Mesendoderm (in vitro differentiated cells): Measurements from ENCODE around the gene SRGN.

Experiments
- DNase-seq: peaks from one replicate; pipeline ENCODE4 v3.0.0; 2013
- H2AK5ac ChIP-seq: 2 replicates; pipeline ENCODE4 v1.6.1; 2013; ENCODE audit warnings: low read length, inconsistent platforms
- H2BK120ac ChIP-seq: 2 replicates; pipeline ENCODE4 v1.6.1; 2013; ENCODE audit warnings: low read depth, mild to moderate bottlenecking, low read length, moderate library complexity, mixed read lengths
- H2BK15ac ChIP-seq: replicated peaks from 2 replicates; pipeline ENCODE4 v1.6.1; 2013; ENCODE audit warnings: low read depth, mild to moderate bottlenecking, moderate library complexity
- H2BK5ac ChIP-seq: 2 replicates; pipeline ENCODE4 v1.6.1; 2013; ENCODE audit warnings: low read length, inconsistent platforms
- H3K18ac ChIP-seq: 2 replicates; pipeline ENCODE4 v1.6.1; 2013; ENCODE audit warnings: mild to moderate bottlenecking, low read length, mixed read lengths
- H3K23ac ChIP-seq: one replicate; pipeline ENCODE4 v1.6.1; 2013; ENCODE audit warnings: low read length
- H3K27ac ChIP-seq: 2 replicates; pipeline ENCODE4 v1.5.1; 2013; ENCODE audit warnings: low read depth, mild to moderate bottlenecking, inconsistent platforms, low read length, moderate library complexity
- H3K27me3 ChIP-seq: 2 replicates; pipeline ENCODE4 v1.6.1; 2013; ENCODE audit warnings: low read length, control low read depth, mild to moderate bottlenecking, inconsistent platforms; ENCODE audit not compliant: insufficient read depth, poor library complexity
- H3K36me3 ChIP-seq: 2 replicates; pipeline ENCODE4 v1.6.1; 2013; ENCODE audit warnings: low read length, inconsistent platforms; ENCODE audit not compliant: control insufficient read depth, insufficient read depth
- H3K4ac ChIP-seq: one replicate; pipeline ENCODE4 v1.6.1; 2013; ENCODE audit warnings: low read depth, mild to moderate bottlenecking, low read length, moderate library complexity
- H3K4me1 ChIP-seq: 2 replicates; pipeline ENCODE4 v1.6.1; 2013; ENCODE audit warnings: low read depth, low read length, inconsistent platforms; ENCODE audit not compliant: control insufficient read depth
- H3K4me2 ChIP-seq: 2 replicates; pipeline ENCODE4 v1.6.1; 2013; ENCODE audit warnings: low read length
- H3K4me3 ChIP-seq: 2 replicates; pipeline ENCODE4 v1.5.1; 2013; ENCODE audit warnings: mild to moderate bottlenecking, low read length
- H3K56ac ChIP-seq: one replicate; pipeline ENCODE4 v1.6.1; 2013; ENCODE audit warnings: low read length
- H3K79me1 ChIP-seq: 2 replicates; pipeline ENCODE4 v1.6.1; 2013; ENCODE audit warnings: low read length, inconsistent platforms
- H3K79me2 ChIP-seq: 2 replicates; pipeline ENCODE4 v1.6.1; 2013; ENCODE audit warnings: mild to moderate bottlenecking, low read length; ENCODE audit not compliant: control insufficient read depth, insufficient read depth
- H3K9ac ChIP-seq: 2 replicates; pipeline ENCODE4 v1.6.1; 2013; ENCODE audit warnings: low read length, inconsistent platforms
- H4K5ac ChIP-seq: one replicate; pipeline ENCODE4 v1.6.1; 2013; ENCODE audit warnings: low read length
- H4K8ac ChIP-seq: one replicate; pipeline ENCODE4 v1.6.1; 2013; ENCODE audit warnings: low read depth, mild to moderate bottlenecking, control low read depth, low read length, moderate library complexity
- WGBS: extraction: QIAGEN DNeasy Blood & Tissue Kit; methylation state at CpG from one replicate; pipeline ENCODE4 v1.1.7; 2013; ENCODE audit warnings: low lambda C conversion rate, missing lambda C conversion rate; ENCODE audit not compliant: insufficient coverage; ENCODE audit errors: extremely low coverage; 5-methylcytosine and 5-hydroxymethylcytosine counted together

Gene SRGN

DNA sequence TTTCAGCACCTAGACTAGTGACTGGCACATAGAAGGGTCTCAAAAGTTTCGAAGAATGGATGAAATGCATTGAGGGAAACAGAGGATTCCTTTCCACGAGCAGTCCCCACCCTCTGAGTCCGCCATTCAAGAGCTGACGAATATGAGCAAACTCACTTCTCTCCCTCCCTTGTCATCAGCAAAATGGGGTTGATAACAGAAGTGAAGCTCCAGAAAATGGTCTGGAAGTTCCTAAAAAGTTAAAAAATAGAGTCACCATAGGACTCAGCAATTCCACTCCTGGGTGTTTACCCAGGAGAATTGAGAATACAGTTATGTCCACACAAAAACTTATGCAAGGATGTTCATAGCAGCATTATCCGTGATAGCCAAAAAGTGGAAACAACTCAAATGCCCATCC is 25.0 kb upstream of the SRGN start:
- H3K4me1 ChIP-seq: no peaks in the 10 kb centered on the region
- no CpG with 5 or more reads among the region's 5 CpGs for WGBS
- no peak overlapping the region for H2AK5ac ChIP-seq
- no peak overlapping the region for H4K8ac ChIP-seq
- no peak overlapping the region for H3K18ac ChIP-seq
- H3K56ac ChIP-seq: no peak overlapping the region
- no peak overlapping the region for H4K5ac ChIP-seq
- no peaks in the 10 kb centered on the region for H3K79me1 ChIP-seq
- H3K4ac ChIP-seq: no peak overlapping the region
- H3K9ac ChIP-seq: no peak overlapping the region
- no peaks in the 10 kb centered on the region for H3K27me3 ChIP-seq
- H3K23ac ChIP-seq: no peak overlapping the region
- no peak overlapping the region for H2BK120ac ChIP-seq
- no peak overlapping the region for H3K27ac ChIP-seq
- H2BK5ac ChIP-seq: no peak overlapping the region
- no peak for DNase-seq
- no peak overlapping the region for H3K4me2 ChIP-seq
- H3K4me3 ChIP-seq: no peak overlapping the region
- H2BK15ac ChIP-seq: no peak overlapping the region
- H3K36me3 ChIP-seq: no peaks in the 10 kb centered on the region
- no peaks in the 10 kb centered on the region for H3K79me2 ChIP-seq

DNA sequence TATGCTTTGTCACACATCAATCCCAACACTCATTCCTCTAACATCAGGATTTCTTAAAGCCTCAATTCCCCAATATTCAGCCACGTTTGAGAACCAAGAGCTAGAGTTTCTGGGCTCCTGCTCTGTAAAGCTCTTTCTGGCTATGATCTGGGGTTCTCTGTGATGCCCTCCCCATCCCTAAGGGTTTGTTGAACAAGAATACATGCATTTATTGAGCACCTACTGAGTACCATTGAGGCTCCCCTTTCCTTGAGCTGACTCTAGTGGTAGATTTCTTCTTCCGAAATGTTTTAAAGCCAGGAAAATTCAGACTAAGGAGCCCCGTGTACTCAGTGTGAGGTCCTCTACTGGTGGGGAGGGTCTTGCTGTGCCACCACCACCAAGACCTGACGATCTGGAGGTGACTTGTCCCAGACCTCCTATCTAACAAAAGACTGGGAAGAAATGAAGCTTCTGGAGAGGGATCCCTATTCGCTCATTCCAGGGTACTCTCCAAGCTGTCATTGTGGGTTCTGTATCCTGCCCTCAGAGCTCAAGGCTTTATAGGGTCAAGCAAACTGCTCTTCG is 23.1 kb upstream of the SRGN start:
- Histone ChIP-seq H2BK5ac (no peak overlapping the region), H3K56ac (no peak overlapping the region), H4K5ac (no peak overlapping the region), H3K18ac (no peak overlapping the region), H3K27me3 (no peaks in the 10 kb centered on the region), H2BK120ac (no peak overlapping the region), H3K36me3 (no peaks in the 10 kb centered on the region), H3K4me3 (no peak overlapping the region), H3K79me1 (no peaks in the 10 kb centered on the region), H2AK5ac (no peak overlapping the region), H3K4ac (no peak overlapping the region), H3K4me2 (no peak overlapping the region), H3K23ac (no peak overlapping the region), H2BK15ac (no peak overlapping the region), H3K79me2 (no peaks in the 10 kb centered on the region), H3K9ac (no peak overlapping the region), H3K27ac (no peak overlapping the region), H4K8ac (no peak overlapping the region), H3K4me1 (no peaks in the 10 kb centered on the region)
- WGBS: no CpG with 5 or more reads among the region's 6 CpGs
- no peak for DNase-seq

GRCh38 chr10:69065406-69066361 is 22.2 kb upstream of the SRGN start:
- no peak overlapping the region for H3K4me3 ChIP-seq
- WGBS: no CpG with 5 or more reads among the region's 8 CpGs
- no peak overlapping the region for H4K8ac ChIP-seq
- H3K27ac ChIP-seq: no peak overlapping the region
- H2BK120ac ChIP-seq: no peak overlapping the region
- H4K5ac ChIP-seq: no peak overlapping the region
- no peak overlapping the region for H2AK5ac ChIP-seq
- H3K36me3 ChIP-seq: no peaks in the 10 kb centered on the region
- no peak overlapping the region for H2BK5ac ChIP-seq
- H3K9ac ChIP-seq: no peak overlapping the region
- H3K79me2 ChIP-seq: no peaks in the 10 kb centered on the region
- H3K18ac ChIP-seq: no peak overlapping the region
- H3K56ac ChIP-seq: no peak overlapping the region
- H3K4me1 ChIP-seq: no peaks in the 10 kb centered on the region
- DNase-seq: no peak
- no peak overlapping the region for H3K4me2 ChIP-seq
- no peak overlapping the region for H3K23ac ChIP-seq
- H2BK15ac ChIP-seq: no peak overlapping the region
- H3K4ac ChIP-seq: no peak overlapping the region
- no peaks in the 10 kb centered on the region for H3K79me1 ChIP-seq
- no peaks in the 10 kb centered on the region for H3K27me3 ChIP-seq

DNA sequence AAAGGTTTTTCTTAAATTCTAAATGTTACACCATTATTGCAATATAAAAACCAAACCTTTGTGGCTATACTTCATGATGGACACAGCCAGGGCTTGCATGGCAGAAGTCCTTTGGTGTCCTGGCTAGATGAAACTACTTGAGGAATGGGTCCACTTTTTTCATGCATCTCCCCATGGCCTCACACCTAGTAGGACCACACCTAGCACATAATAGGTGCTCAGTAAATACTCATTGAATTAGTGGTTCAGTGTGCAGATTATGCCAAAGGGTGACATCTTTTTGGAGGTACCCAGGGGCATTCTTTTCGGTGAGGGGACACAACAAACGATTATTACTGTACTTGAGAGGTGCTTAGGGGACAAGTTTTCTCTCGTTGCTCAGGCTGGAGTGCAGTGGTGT is 20.7 kb upstream of the SRGN start:
- DNase-seq: no peak
- H2BK120ac ChIP-seq: no peak overlapping the region
- H3K56ac ChIP-seq: no peak overlapping the region
- no peak overlapping the region for H3K18ac ChIP-seq
- no CpG with 5 or more reads among the region's 3 CpGs for WGBS
- H3K4me1 ChIP-seq: no peaks in the 10 kb centered on the region
- H3K23ac ChIP-seq: no peak overlapping the region
- no peaks in the 10 kb centered on the region for H3K27me3 ChIP-seq
- no peaks in the 10 kb centered on the region for H3K79me2 ChIP-seq
- H3K79me1 ChIP-seq: no peaks in the 10 kb centered on the region
- no peak overlapping the region for H3K4me2 ChIP-seq
- H2AK5ac ChIP-seq: no peak overlapping the region
- H3K4ac ChIP-seq: no peak overlapping the region
- H4K8ac ChIP-seq: no peak overlapping the region
- no peak overlapping the region for H3K9ac ChIP-seq
- H3K36me3 ChIP-seq: no peaks in the 10 kb centered on the region
- no peak overlapping the region for H3K27ac ChIP-seq
- no peak overlapping the region for H4K5ac ChIP-seq
- H2BK15ac ChIP-seq: no peak overlapping the region
- H3K4me3 ChIP-seq: no peak overlapping the region
- no peak overlapping the region for H2BK5ac ChIP-seq

GRCh38 chr10:69068549-69068948 is 19.4 kb upstream of the SRGN start:
- Histone ChIP-seq H3K79me1 (no peaks in the 10 kb centered on the region), H3K4me3 (no peak overlapping the region), H3K27me3 (no peaks in the 10 kb centered on the region), H2AK5ac (no peak overlapping the region), H3K4me2 (no peak overlapping the region), H3K36me3 (no peaks in the 10 kb centered on the region), H2BK15ac (no peak overlapping the region), H3K27ac (no peak overlapping the region), H3K56ac (no peak overlapping the region), H4K8ac (no peak overlapping the region), H4K5ac (no peak overlapping the region), H2BK120ac (no peak overlapping the region), H3K4me1 (no peaks in the 10 kb centered on the region), H3K4ac (no peak overlapping the region), H3K23ac (no peak overlapping the region), H3K79me2 (no peaks in the 10 kb centered on the region), H3K18ac (no peak overlapping the region), H3K9ac (no peak overlapping the region), H2BK5ac (no peak overlapping the region)
- WGBS: no CpG with 5 or more reads among the region's 5 CpGs
- no peak for DNase-seq
